Activated CD8-positive, alpha-beta memory T cell treated with anti-CD3 and anti-CD28 coated beads, Interleukin-2, amount 50 U/mL, for 24 hours (primary cell): Measurements from ENCODE around the gene ESYT3.
"Not testable (repeated sequence)": the region's sequence is repeated elsewhere in the genome, so short reads cannot be mapped to it uniquely, and the experiment has no call there.

Experiments used
- DNase-seq: peaks from one replicate; pipeline ENCODE4 v3.0.0-alpha.2; 2020; ENCODE audit errors: extremely low read depth

Gene ESYT3

GRCh38 chr3:138443521-138444503 is 9.4 kb downstream of the ESYT3 start:
- DNase-seq, result no peak

GRCh38 chr3:138445236-138445635 is 10.8 kb downstream of the ESYT3 start:
- DNase-seq, result no peak

- no peak for DNase-seq
Observed at GRCh38 chr3:138445654-138446053, 11.2 kb downstream of the ESYT3 start.

GRCh38 chr3:138448631-138449030 is 14.2 kb downstream of the ESYT3 start:
- no peak for DNase-seq

GRCh38 chr3:138449490-138449889 is 15.1 kb downstream of the ESYT3 start:
- DNase-seq, result no peak

- no peak for DNase-seq
Observed at GRCh38 chr3:138450181-138450580, 15.8 kb downstream of the ESYT3 start.

DNA sequence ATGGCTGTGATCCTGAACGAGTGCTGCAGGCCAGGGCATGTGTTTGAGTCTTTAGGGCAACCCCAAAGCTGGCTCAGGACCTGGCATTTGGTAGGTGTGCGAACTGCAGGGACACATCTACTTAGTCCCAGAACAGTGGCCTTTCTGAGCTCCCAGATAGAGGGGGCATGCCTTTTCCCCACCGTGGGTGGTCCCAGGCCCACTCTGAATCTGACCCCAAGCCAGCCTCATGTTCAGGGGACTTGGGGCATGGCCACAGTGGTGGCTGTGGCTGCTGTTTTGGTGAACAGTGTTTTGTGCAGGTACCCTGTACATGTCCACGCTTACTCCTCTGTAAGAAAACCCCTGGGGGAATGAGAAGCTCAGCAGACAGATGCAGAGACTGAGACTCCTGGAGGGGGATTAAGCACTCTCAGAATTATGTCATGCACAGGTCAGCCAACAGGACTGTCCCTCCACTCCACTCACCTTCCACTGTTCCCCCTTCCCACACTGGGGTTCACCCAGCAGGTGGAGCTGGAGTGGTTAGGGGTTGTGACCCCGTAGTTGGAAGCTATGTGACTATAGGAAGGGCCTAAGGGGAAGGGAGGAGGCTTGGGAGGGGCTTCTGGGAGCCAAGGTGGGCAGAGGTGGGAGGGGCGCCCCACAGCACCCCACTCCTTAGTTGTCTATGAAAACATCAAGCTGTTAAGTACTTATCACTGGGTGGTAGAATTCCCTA is 16.4 kb downstream of the ESYT3 start:
- no peak for DNase-seq

- no peak for DNase-seq
Observed at GRCh38 chr3:138451595-138452162, 17.3 kb downstream of the ESYT3 start.

DNA sequence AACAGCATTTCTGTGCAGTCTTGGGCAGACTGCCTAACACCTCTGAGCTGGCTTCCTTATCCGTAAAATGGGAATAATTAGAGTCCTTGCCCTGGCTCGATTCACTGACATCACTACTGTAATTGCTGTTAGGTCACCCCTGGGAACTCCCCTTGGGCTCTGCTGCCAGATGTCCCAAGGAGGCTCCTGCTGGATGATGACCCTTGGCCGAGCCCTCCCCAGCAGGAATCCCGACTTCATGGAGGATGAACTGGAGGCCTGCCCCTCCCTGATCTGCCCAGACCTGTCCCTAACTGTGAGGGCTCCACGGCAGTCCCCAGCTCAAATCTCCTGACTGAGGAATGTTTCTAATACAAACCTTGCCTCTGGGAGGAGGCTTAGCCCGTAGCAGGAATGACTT is 18.0 kb downstream of the ESYT3 start:
- DNase-seq, result no peak

- DNase-seq, result not testable (repeated sequence)
Observed at GRCh38 chr3:138453940-138454339, 19.5 kb downstream of the ESYT3 start.

GRCh38 chr3:138455801-138456716 is 21.6 kb downstream of the ESYT3 start:
- no peak for DNase-seq

GRCh38 chr3:138456961-138457862 is 22.8 kb downstream of the ESYT3 start:
- DNase-seq, result no peak

DNA sequence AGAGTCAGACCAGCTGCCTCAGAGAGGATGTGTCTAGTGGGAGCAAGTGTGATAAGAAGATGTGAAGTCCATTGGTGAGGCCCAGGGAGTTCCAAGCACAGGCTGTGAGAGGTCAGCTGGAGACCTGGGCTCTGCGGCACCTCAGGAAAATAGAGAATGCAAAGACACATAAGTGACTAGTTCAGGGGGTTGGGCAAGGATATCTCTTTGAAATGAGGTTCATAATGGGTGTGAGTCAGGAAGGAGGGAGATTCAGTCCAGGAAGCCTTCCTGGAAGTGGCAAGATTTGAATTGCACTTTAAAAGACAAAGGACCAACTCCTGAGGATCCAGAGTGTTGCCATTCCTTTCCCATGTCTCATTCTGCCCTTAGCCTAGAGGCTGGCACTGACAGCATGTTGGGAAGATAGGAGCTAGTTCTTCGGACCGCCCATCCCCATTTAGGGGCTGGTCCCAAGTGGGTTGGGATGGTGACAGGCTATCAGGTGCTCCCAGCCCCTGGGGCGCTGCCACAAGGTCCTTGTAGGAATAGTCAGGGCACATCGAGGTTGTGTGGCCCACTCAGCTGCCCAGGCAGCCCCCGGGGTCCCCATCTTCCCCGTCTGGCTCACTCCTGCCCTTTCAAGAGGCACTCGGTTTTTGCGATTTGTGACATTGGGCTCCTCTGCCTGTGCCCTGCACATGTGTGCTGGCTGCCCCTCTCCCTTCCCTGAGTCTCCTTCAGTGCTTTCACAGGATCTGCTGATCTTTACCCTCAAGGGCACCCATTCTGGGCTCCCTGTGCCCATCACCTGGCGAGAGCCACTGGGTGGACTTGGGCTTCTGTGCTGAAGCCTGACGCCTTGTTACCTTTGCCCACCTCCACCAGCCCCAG is 23.7 kb downstream of the ESYT3 start:
- DNase-seq, result no peak

- no peak for DNase-seq
Observed at GRCh38 chr3:138458774-138459499, 24.5 kb downstream of the ESYT3 start.

GRCh38 chr3:138459619-138460535 is 25.5 kb downstream of the ESYT3 start:
- no peak for DNase-seq

DNA sequence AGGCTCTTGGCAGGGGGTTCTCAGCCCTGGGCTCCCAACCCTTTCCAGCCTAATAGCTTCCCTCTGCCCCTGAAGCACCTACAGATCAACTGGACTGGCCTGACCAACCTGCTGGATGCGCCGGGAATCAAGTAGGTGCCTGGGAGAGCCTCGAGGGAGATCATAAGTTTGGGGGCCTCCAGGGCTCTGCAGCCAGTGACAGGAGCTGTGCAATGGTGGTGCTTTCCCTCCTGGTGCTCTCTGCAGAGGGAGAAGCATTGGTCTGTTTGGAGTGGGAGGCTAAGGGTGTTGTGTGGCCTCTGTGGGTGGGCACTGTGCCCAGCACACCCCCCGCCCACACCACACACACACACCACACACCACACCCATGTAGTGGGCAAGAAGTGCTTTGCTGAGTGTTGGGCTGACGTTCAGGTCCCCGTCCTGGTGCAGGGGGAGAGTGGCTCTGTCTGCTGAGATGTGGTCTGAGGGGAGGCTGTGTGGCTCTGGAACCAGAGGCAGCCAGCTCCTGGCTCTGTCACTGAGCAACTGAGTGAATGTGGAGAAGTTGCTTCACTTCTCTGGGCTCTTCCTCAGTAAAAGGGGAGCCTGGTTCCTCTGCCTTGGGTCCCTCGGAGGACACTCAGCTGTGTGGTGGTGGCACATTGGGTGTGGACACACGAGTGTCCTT is 26.3 kb downstream of the ESYT3 start:
- no peak for DNase-seq

GRCh38 chr3:138461246-138461645 is 26.8 kb downstream of the ESYT3 start:
- no peak for DNase-seq
